ENCODE results near the gene MGAM2.

The MGAM2 gene

DNA sequence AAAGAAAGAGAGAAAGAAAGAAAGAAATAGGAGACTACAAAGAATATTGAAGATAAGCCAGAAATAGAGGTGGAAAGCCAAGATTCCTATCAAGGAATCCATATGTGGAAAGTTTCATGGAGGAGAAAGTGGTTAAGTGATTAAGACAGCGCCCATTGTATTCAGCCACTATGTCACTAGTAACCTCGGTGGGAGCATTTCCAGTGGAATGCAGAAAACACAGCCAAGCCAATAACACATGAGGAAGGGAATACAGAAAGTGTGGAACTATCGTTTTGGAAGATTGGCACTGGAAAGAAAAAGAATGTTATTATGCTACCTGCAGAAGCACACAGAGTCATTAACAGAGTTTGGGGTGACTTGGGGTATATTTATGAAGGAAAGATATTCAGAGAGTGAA, 2.7 kb downstream of the MGAM2 start:
- H3K4me3 ChIP-seq (ENCODE audit: low read depth, low read length) = no peak overlapping the region

- no peak overlapping the region for H3K4me3 ChIP-seq (ENCODE audit: low read depth, low read length)
These were observed 9.0 kb downstream of the MGAM2 start for GRCh38 chr7:142120524-142120923.

DNA sequence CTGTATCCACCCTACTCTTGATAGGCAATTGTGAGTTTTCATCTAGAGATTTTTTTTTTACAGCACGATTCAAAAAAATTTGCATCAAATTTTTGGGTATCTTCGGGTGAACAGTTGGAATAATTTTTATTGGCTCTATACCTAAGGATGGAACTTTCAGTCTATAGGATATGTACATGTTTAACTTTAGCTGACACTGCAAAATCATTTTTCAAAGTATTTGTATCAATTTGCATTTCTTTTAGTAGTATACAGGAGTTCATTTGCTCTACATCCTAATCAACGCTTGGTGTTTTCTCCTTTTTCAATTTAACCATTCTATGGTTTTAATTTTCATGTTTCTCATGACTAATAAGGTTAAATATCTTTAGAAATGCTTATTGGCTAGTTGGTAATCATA, 11.7 kb downstream of the MGAM2 start:
- H3K4me3 ChIP-seq (ENCODE audit: low read depth, low read length) = no peak overlapping the region

- no peak overlapping the region for H3K4me3 ChIP-seq (ENCODE audit: low read depth, low read length)
These were observed 13.9 kb downstream of the MGAM2 start for GRCh38 chr7:142125256-142125955.

- no peak overlapping the region for H3K4me3 ChIP-seq (ENCODE audit: low read depth, low read length)
These were observed 18.7 kb downstream of the MGAM2 start for GRCh38 chr7:142130267-142130666.

DNA sequence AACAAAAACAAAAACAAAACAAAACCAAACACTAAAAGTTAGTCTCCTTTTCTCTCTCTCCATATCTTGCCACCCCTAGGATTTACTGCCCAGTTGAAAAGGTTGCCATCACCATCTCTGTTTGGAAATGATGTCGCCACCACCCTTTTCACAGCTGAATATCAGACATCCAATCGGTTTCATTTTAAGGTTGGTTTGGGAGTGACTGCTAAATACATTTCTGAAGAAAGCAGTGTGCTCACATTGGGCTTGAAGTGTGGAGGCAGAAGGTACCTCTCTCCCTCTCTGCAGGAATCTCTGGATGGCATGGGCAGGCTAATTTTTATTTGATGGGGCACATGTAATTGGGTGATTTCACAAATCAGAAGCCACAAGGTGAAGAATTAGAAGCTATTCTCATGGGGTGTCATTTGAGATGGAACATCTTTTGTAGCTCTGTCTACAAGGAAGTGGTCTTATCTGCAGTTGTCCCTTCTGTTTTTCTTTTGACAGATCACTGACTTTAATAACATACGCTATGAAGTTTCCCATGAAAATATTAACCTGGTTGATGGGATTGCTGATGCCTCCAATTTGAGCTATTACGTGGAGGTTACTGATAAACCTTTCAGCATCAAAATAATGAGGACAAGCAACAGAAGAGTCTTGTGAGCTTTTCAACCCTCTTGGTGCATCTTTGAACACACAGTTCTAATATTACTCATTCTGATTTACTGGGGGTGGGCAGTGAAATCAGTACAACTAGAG, 20.1 kb downstream of the MGAM2 start:
- no peak overlapping the region for H3K4me3 ChIP-seq (ENCODE audit: low read depth, low read length)

- H3K4me3 ChIP-seq (ENCODE audit: low read depth, low read length) = no peak overlapping the region
These were observed 22.2 kb downstream of the MGAM2 start for GRCh38 chr7:142133731-142134148.

DNA sequence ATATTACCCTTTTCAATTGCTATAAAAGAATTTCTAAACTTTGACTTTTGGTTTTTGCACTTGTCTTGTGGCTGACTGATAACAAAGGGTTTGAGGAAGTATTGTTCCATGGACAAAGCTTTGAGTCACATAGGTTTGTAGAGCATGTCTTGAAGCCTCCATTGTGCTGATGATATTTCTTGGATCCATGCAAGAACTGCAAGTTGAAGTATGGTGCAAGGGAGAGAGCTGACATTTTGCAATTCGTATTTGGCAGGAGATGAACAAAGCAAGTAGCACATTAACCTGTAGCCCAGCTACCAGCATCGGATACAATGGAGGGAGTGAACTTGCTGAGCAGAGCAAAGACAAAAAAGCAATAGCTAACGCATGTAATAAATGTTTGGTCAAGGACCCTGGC, 23.4 kb downstream of the MGAM2 start:
- no peak overlapping the region for H3K4me3 ChIP-seq (ENCODE audit: low read depth, low read length)

DNA sequence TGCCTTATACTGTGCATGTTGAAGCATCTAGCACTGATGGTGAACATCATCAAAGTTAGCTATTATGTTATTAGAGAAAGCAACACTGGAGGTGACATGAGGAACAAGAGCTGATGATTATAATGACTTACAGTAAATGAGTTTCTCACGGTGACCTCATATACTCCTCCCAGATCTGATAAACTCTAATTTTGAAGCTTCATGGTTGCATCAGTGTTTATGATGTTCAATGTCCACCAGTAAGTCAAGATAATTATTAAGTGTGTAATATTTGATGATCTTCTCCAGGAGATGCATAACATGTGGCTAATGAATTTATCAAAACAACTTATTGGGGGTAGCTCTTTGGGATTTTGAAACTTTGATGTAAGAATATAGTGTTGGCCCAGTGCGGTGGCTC, 27.5 kb downstream of the MGAM2 start:
- H3K4me3 ChIP-seq (ENCODE audit: low read depth, low read length) = no peak overlapping the region

- H3K4me3 ChIP-seq (ENCODE audit: low read depth, low read length) = no peak overlapping the region
These were observed 28.3 kb downstream of the MGAM2 start for GRCh38 chr7:142139597-142140400.

DNA sequence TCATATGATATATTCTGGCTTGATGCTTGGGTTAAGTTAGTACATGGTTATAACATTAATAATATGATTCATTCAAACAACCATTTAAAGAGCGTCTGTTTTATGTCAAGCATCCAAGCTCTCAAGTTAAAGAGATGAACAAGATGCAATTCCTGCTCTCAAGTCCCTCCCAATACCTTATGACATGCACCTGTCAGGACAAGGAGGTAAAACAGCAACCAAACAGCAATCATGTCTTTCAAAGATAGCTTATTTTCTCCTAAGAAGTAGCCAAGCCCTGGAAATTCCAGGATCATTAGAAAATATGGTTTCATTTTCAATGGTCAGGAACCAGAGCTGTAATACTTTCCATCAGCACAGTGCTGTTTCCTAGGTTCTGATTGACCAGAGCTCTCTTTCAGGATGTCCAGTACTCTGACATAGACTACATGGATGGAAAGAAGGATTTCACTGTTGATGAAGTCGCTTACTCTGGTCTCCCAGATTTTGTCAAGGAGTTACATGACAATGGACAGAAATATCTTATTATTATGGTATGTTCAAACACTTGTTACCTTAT, 29.0 kb downstream of the MGAM2 start:
- no peak overlapping the region for H3K4me3 ChIP-seq (ENCODE audit: low read depth, low read length)

- H3K4me3 ChIP-seq (ENCODE audit: low read depth, low read length) = no peak overlapping the region
These were observed 31.2 kb downstream of the MGAM2 start for GRCh38 chr7:142142702-142143101.

- H3K4me3 ChIP-seq (ENCODE audit: low read depth, low read length) = no peak overlapping the region
These were observed 34.6 kb downstream of the MGAM2 start for GRCh38 chr7:142146124-142146523.

DNA sequence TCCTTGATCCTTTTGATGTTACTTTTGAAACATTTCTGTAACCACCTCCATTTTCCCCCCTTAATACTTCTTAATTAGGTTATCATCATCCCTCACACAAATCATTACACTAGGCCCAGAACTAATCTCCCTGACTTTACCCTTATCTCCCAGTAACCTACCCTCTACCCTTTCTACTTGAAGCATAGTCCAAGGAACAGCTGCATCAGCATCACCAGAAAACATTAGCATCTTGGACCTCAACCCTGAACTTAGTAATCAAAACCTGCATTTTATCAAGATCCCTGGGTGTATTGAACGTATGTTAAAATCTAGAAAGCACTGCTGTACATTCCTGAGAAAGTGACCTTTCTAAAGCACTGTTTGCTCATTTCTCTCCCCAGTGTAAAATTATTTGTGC, 38.8 kb downstream of the MGAM2 start:
- no peak overlapping the region for H3K4me3 ChIP-seq (ENCODE audit: low read depth, low read length)

DNA sequence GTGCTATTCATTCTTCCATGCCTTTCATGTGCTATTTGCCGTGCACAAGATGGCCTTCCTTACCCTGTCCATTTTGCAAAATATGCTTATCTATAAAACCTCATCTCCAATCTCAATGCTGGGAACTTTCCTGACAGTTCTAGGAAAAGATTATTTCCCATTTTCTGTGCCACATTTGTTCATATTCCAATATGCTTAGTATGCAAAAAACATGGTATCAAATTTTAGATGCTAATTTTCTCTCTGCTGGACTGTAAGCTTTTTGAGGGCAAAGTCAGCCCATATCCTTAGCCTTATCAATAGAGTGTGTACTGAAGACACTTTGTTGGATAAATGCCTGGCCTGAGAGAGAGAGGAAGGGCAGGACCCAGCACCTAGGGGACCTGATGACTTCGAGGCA, 39.4 kb downstream of the MGAM2 start:
- no peak overlapping the region for H3K4me3 ChIP-seq (ENCODE audit: low read depth, low read length)

DNA sequence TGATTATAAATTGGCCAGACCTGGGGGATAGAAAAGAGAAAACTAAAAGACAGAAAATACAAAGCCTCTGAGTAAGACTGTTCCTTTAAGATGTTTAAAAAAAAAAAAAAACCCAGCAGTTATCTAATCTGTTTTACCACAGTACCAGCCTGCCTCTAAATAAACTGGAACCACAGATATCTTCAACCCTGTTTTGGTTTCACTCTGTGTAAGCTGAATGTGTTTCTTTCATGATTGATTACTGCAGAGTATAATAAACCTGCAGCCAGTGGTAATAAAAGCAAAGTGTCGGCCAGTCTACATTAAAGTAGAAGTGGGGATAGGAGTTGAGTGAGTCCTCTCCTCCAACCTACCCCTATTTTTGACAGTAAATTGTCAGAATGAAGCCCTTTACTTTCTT, 40.6 kb downstream of the MGAM2 start:
- H3K4me3 ChIP-seq (ENCODE audit: low read depth, low read length) = no peak overlapping the region

- H3K4me3 ChIP-seq (ENCODE audit: low read depth, low read length) = no peak overlapping the region
These were observed 41.9 kb downstream of the MGAM2 start for GRCh38 chr7:142153400-142153799.

DNA sequence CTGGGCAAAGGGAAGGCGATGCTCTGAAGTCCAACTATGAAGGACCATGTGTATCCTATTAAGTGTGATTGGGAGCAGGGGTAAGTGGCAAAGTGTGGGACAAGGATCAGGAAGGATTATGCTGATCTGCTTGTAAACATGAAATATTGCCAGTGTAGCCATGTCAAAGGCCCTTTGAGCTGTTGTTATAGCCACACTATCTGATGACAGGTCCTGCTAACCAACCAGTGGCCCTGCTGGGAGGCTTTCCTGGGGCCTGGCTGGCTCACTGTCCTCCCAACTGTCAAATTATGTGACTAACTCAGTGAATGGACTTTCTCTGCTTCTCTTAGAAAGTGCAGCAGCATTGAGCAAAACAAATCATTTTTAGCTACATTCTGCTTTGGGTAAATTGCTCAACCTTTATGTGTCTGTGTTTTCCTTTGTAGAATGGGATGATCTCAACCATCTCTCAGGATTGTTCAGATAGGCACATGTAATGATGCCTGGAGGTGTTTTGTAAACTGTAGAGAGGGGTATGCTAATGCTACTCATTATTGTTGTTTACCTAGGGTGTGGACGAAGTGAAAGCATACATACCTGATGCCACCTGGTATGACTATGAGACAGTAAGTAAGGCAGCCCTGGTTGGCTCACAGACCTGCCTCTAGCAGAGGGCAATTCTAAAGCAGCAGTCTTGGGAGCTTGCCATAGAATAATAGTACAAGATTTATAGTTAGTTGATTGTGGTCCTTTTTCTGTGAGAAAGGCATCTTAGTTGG, 47.4 kb downstream of the MGAM2 start:
- no peak overlapping the region for H3K4me3 ChIP-seq (ENCODE audit: low read depth, low read length)

GRCh38 chr7:142161921-142162320, 50.4 kb downstream of the MGAM2 start:
- no peak overlapping the region for H3K4me3 ChIP-seq (ENCODE audit: low read depth, low read length)

GRCh38 chr7:142168746-142169145, 57.2 kb downstream of the MGAM2 start:
- H3K4me3 ChIP-seq (ENCODE audit: low read depth, low read length) = no peak overlapping the region

GRCh38 chr7:142172932-142173331, 61.4 kb downstream of the MGAM2 start:
- H3K4me3 ChIP-seq (ENCODE audit: low read depth, low read length) = no peak overlapping the region
